HepG2 (cell line): ENCODE data around the gene CASP4. TPM values are rescaled to one million over a fixed set of nuclear protein-coding genes. Genes with fewer than 3 reads are reported as not detected.

Source experiments
- ATF3 ChIP-seq: sonication (generic); formaldehyde crosslinking; IDR thresholded peaks from 2 replicates; pipeline ENCODE4 v1.4.0; 2020; ENCODE audit warnings: missing genetic modification reagents
- BORCS8-MEF2B ChIP-seq: sonication (generic); formaldehyde crosslinking; IDR thresholded peaks from 2 replicates; pipeline ENCODE4 v1.8.0; 2022; ENCODE audit warnings: mild to moderate bottlenecking, missing genetic modification reagents
- CENPT ChIP-seq: sonication (generic); formaldehyde crosslinking; IDR thresholded peaks from 2 replicates; pipeline ENCODE4 v1.8.0; 2022; ENCODE audit warnings: low read depth, mild to moderate bottlenecking, moderate library complexity, missing genetic modification reagents
- CHCHD3 ChIP-seq: sonication (generic); formaldehyde crosslinking; IDR thresholded peaks from 2 replicates; pipeline ENCODE4 v1.8.0; 2022; ENCODE audit warnings: mild to moderate bottlenecking, missing genetic modification reagents, moderate library complexity
- DMTF1 ChIP-seq: sonication (generic); formaldehyde crosslinking; IDR thresholded peaks from 2 replicates; pipeline ENCODE4 v1.4.0; 2020; ENCODE audit warnings: mild to moderate bottlenecking, missing genetic modification reagents
- FOXP1 ChIP-seq, 2 experiments: fragments of 450-650 bp in 1 of 2; IDR thresholded peaks; 2 replicates each; pipeline ENCODE4 v1.6.1; 2017 to 2018; ENCODE audit warnings: antibody characterized with exemption in 1 of 2
- HNF1A ChIP-seq, 2 experiments: sonication (generic) in 1 of 2; formaldehyde crosslinking in 1 of 2; IDR thresholded peaks; 2 replicates each; pipeline versions ENCODE4 v1.4.0 to v1.6.1; 2016 to 2020; ENCODE audit warnings: borderline replicate concordance in 1 of 2, low read depth in 1 of 2, mild to moderate bottlenecking in 1 of 2, missing genetic modification reagents in 1 of 2
- HNRNPH1 ChIP-seq: fragments of 200-400 bp; formaldehyde crosslinking; optimal IDR thresholded peaks from 2 replicates; pipeline ENCODE3; 2017; ENCODE audit warnings: mild to moderate bottlenecking, low read depth, low read length
- JUNB ChIP-seq: sonication (generic); formaldehyde crosslinking; IDR thresholded peaks from 2 replicates; pipeline ENCODE4 v1.8.0; 2022; ENCODE audit warnings: missing genetic modification reagents, mild to moderate bottlenecking, borderline replicate concordance
- KDM2A ChIP-seq: sonication (generic); formaldehyde crosslinking; IDR thresholded peaks from 2 replicates; pipeline ENCODE4 v1.4.0; 2020; ENCODE audit warnings: low read depth, missing genetic modification reagents, borderline replicate concordance
- SRF ChIP-seq: IDR thresholded peaks from 2 replicates; pipeline ENCODE4 v1.6.1; 2011; ENCODE audit warnings: mild to moderate bottlenecking, low read depth, low read length, moderate library complexity
- ZNF577 ChIP-seq: sonication (generic); formaldehyde crosslinking; IDR thresholded peaks from 2 replicates; pipeline ENCODE4 v1.4.0; 2020; ENCODE audit warnings: mild to moderate bottlenecking, low read depth, missing genetic modification reagents, borderline replicate concordance
- ZNF768 ChIP-seq: sonication (generic); formaldehyde crosslinking; IDR thresholded peaks from 2 replicates; pipeline ENCODE4 v1.4.0; 2020; ENCODE audit warnings: missing genetic modification reagents
- ZSCAN9 ChIP-seq: IDR thresholded peaks from 2 replicates; pipeline ENCODE4 v1.6.1; 2016; ENCODE audit warnings: borderline replicate concordance
- ZUFSP ChIP-seq: sonication (generic); formaldehyde crosslinking; IDR thresholded peaks from 2 replicates; pipeline ENCODE4 v1.9.0; 2021; ENCODE audit warnings: missing genetic modification reagents, mild to moderate bottlenecking, borderline replicate concordance
- polyA plus RNA-seq, 8 experiments: library from polyadenylated mRNA; depleted of rRNA in 3 of 8; stranded (reverse) in 7 of 8; unstranded in 1 of 8; fragments of >200 nt; fragmentation: Illumina TruSeq in 4 of 8; extraction: Trizol in 4 of 8; gene quantifications; 2 replicates each; pipeline versions ENCODE4 v1.2.1 to v1.2.3, GENCODE V29; 2011 to 2016; ENCODE audit warnings: low read depth in 4 of 8, missing spikeins in 1 of 8, mixed read lengths in 1 of 8; ENCODE audit not compliant: insufficient read depth in 1 of 8
- total RNA-seq, 5 experiments: library from RNA; depleted of rRNA; stranded (reverse); fragments of >200 nt; fragmentation: Illumina TruSeq; extraction: Trizol; gene quantifications; 2 replicates each; pipeline ENCODE4 v1.2.3, GENCODE V29; 2016; ENCODE audit warnings: low read depth in 1 of 5
- TF ChIP-seq, protein P1 (sequence below): sonication (generic); formaldehyde crosslinking; conservative IDR thresholded peaks from 2 replicates; pipeline ENCODE4 v1.4.0; 2020; ENCODE audit warnings: missing genetic modification reagents
- TF ChIP-seq, protein P2 (sequence below): sonication (generic); formaldehyde crosslinking; IDR thresholded peaks from 2 replicates; pipeline ENCODE4 v1.8.1; 2023; ENCODE audit warnings: missing genetic modification reagents, inconsistent platforms, borderline replicate concordance

The CASP4 gene
- total and polyA plus RNA-seq, 2 of the 13 experiments (the other 11 are each of a cell fraction or from before 2014, with no cell fraction given): 56.4 to 69.8 TPM

GRCh38 chr11:104925850-104926249, 42.5 kb downstream of the CASP4 start (continued):
- TF ChIP-seq ZNF577 (CRISPR knock-in tag): no peak
- no peak for TF ChIP-seq DMTF1 (CRISPR knock-in tag)
- no peak for TF ChIP-seq ZUFSP
- TF ChIP-seq JUNB: no peak
- TF ChIP-seq CHCHD3 (CRISPR knock-in tag): no peak
- TF ChIP-seq SRF: no peak
- TF ChIP-seq KDM2A (CRISPR knock-in tag): no peak
- no peak for TF ChIP-seq FOXP1 (IDR thresholded peaks at IDR 0.05)
- TF ChIP-seq FOXP1 (CRISPR knock-in tag; IDR thresholded peaks at IDR 0.05): 0 out of 2 replicates have a peak, but pooled peaks have one; percentile 21
- TF ChIP-seq BORCS8-MEF2B (CRISPR knock-in tag): no peak
- TF ChIP-seq, protein P1, sequence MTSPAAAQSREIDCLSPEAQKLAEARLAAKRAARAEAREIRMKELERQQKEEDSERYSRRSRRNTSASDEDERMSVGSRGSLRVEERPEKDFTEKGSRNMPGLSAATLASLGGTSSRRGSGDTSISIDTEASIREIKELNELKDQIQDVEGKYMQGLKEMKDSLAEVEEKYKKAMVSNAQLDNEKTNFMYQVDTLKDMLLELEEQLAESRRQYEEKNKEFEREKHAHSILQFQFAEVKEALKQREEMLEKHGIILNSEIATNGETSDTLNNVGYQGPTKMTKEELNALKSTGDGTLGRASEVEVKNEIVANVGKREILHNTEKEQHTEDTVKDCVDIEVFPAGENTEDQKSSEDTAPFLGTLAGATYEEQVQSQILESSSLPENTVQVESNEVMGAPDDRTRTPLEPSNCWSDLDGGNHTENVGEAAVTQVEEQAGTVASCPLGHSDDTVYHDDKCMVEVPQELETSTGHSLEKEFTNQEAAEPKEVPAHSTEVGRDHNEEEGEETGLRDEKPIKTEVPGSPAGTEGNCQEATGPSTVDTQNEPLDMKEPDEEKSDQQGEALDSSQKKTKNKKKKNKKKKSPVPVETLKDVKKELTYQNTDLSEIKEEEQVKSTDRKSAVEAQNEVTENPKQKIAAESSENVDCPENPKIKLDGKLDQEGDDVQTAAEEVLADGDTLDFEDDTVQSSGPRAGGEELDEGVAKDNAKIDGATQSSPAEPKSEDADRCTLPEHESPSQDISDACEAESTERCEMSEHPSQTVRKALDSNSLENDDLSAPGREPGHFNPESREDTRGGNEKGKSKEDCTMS (CRISPR knock-in tag): no peak
- no peak for TF ChIP-seq ZSCAN9 (CRISPR knock-in tag)
- no peak for TF ChIP-seq CENPT (CRISPR knock-in tag)
- TF ChIP-seq ZNF768: no peak
- no peak for TF ChIP-seq HNRNPH1
- no peak for TF ChIP-seq ATF3 (CRISPR knock-in tag)
- TF ChIP-seq, protein P2, sequence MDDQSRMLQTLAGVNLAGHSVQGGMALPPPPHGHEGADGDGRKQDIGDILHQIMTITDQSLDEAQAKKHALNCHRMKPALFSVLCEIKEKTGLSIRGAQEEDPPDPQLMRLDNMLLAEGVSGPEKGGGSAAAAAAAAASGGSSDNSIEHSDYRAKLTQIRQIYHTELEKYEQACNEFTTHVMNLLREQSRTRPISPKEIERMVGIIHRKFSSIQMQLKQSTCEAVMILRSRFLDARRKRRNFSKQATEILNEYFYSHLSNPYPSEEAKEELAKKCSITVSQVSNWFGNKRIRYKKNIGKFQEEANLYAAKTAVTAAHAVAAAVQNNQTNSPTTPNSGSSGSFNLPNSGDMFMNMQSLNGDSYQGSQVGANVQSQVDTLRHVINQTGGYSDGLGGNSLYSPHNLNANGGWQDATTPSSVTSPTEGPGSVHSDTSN: no peak
- no peak for TF ChIP-seq HNF1A (IDR thresholded peaks at IDR 0.05; ENCODE audit: low read depth)
- no peak for TF ChIP-seq HNF1A (CRISPR knock-in tag; IDR thresholded peaks at IDR 0.05; ENCODE audit: borderline replicate concordance)
